HCT116 (cell line): ENCODE results near the gene XPNPEP1. TPM values are rescaled to one million over a fixed set of nuclear protein-coding genes. Genes with fewer than 3 reads are reported as not detected.

Experiments
- ATAC-seq: fragments of 200-7000 bp; cut with Tn5 transposase; 2 replicates; pipeline ENCODE4 v1.9.1; 2020; ENCODE audit warnings: mild to moderate bottlenecking, moderate library complexity
- BruUV-seq: library from RNA; stranded (reverse); fragments of 400-500 nt; replicated peaks from 2 replicates; lab custom pipeline; 2021; lab: Mats Ljungman, UMichigan
- CTCF ChIA-PET: fragments of 300-600 bp; sonication (Branson Sonifier 250); formaldehyde crosslinking; loops from one replicate; lab custom pipeline; 2021; ENCODE audit warnings: antibody characterized with exemption; lab: Charles Lee
- POLR2A ChIA-PET: fragments of 300-600, 350-600 bp; sonication (Branson Sonifier 250); formaldehyde crosslinking; loops from one replicate; lab custom pipeline; 2021; ENCODE audit warnings: antibody characterized with exemption; lab: Charles Lee
- RAD21 ChIA-PET, 2 experiments: fragments of 300-600 bp; sonication (Branson Sonifier 250); formaldehyde crosslinking; loops; one replicate each; lab custom pipeline; 2023; ENCODE audit warnings: low total read pairs in 2 of 2; ENCODE audit not compliant: uncharacterized antibody in 2 of 2, unreplicated experiment in 2 of 2, low non-redundant PET in 1 of 2; lab: Charles Lee
- DNase-seq: peaks from one replicate; pipeline ENCODE4 v3.0.0-alpha.2; 2010; ENCODE audit warnings: low read depth, low spot score
- H2AFZ ChIP-seq: fragments of 200-600 bp; shearing (Covaris generic), sonication (generic); 2 replicates; pipeline ENCODE4 v1.6.1; 2017; ENCODE audit warnings: low read depth, mixed run types, mixed read lengths, antibody characterized with exemption, low read length; ENCODE audit not compliant: poor library complexity, severe bottlenecking
- H3K27ac ChIP-seq: 2 replicates; pipeline ENCODE4 v1.5.1; 2012; ENCODE audit warnings: low read depth, low read length
- H3K27me3 ChIP-seq: fragments of 200-600 bp; sonication (generic); 2 replicates; pipeline ENCODE4 v1.6.1; 2016; ENCODE audit warnings: mixed run types, low read length, mixed read lengths; ENCODE audit not compliant: insufficient read depth
- H3K36me3 ChIP-seq, 2 experiments: fragments of 200-500 bp in 1 of 2; fragments of 200-600 bp in 1 of 2; sonication (Bioruptor generic) in 1 of 2; sonication (generic) in 1 of 2; 2 replicates each; pipeline versions ENCODE4 v1.5.1 to v1.6.1; 2014 to 2016; ENCODE audit warnings: low read length in 2 of 2, inconsistent platforms in 1 of 2, mixed read lengths in 1 of 2, mixed run types in 1 of 2; ENCODE audit not compliant: insufficient read depth in 2 of 2, control insufficient read depth in 1 of 2
- H3K4me1 ChIP-seq, 2 experiments: fragments of 200-600 bp in 1 of 2; sonication (generic) in 1 of 2; 2 replicates each; pipeline versions ENCODE4 v1.5.1 to v1.6.1; 2012 to 2017; ENCODE audit warnings: low read length in 2 of 2, inconsistent platforms in 1 of 2, mild to moderate bottlenecking in 1 of 2, mixed read lengths in 1 of 2, mixed run types in 1 of 2, moderate library complexity in 1 of 2; ENCODE audit not compliant: insufficient read depth in 2 of 2, control insufficient read depth in 1 of 2
- H3K4me2 ChIP-seq: fragments of 200-600 bp; sonication (generic); 2 replicates; pipeline ENCODE4 v1.6.1; 2017; ENCODE audit warnings: mixed run types, low read length, mixed read lengths
- H3K4me3 ChIP-seq, 2 experiments: fragments of 200-600 bp in 1 of 2; sonication (generic) in 1 of 2; replicated peaks in 1 of 2; 2 replicates each; pipeline ENCODE4 v1.5.1; 2011 to 2016; ENCODE audit warnings: low read length in 2 of 2, control low read depth in 1 of 2, low read depth in 1 of 2, mild to moderate bottlenecking in 1 of 2, mixed read lengths in 1 of 2, mixed run types in 1 of 2
- H3K79me2 ChIP-seq: fragments of 200-600 bp; sonication (generic); 2 replicates; pipeline ENCODE4 v1.6.1; 2017; ENCODE audit warnings: mild to moderate bottlenecking, mixed run types, low read length, moderate library complexity, mixed read lengths; ENCODE audit not compliant: insufficient read depth
- H3K9ac ChIP-seq: fragments of 200-600 bp; sonication (generic); 2 replicates; pipeline ENCODE4 v1.6.1; 2016; ENCODE audit warnings: low read length, mixed read lengths
- H3K9me2 ChIP-seq: fragments of 200-600 bp; sonication (generic), shearing (Covaris generic); 2 replicates; pipeline ENCODE4 v1.6.1; 2017; ENCODE audit warnings: mixed run types, mild to moderate bottlenecking, moderate library complexity; ENCODE audit not compliant: insufficient read depth
- H3K9me3 ChIP-seq, 2 experiments: fragments of 200-500 bp in 1 of 2; fragments of 200-600 bp in 1 of 2; sonication (Bioruptor generic) in 1 of 2; sonication (generic) in 1 of 2; 2 replicates each; pipeline ENCODE4 v1.6.1; 2014 to 2017; ENCODE audit warnings: low read length in 2 of 2, mixed read lengths in 2 of 2, inconsistent platforms in 1 of 2, low read depth in 1 of 2, mild to moderate bottlenecking in 1 of 2, mixed run types in 1 of 2, moderate library complexity in 1 of 2; ENCODE audit not compliant: control insufficient read depth in 1 of 2, insufficient read depth in 1 of 2
- H4K20me1 ChIP-seq: fragments of 200-600 bp; sonication (generic), shearing (Covaris generic); 2 replicates; pipeline ENCODE4 v1.6.1; 2017; ENCODE audit warnings: mixed run types, mild to moderate bottlenecking, moderate library complexity; ENCODE audit not compliant: insufficient read depth
- CBX3 ChIP-seq: IDR thresholded peaks from 2 replicates; pipeline ENCODE4 v1.6.1; 2012; ENCODE audit warnings: low read depth
- CEBPB ChIP-seq: IDR thresholded peaks from 2 replicates; pipeline ENCODE4 v1.6.1; 2012; ENCODE audit warnings: low read depth
- EGR1 ChIP-seq: IDR thresholded peaks from 2 replicates; pipeline ENCODE4 v1.6.1; 2012; ENCODE audit warnings: low read depth
- ELF1 ChIP-seq: IDR thresholded peaks from 2 replicates; pipeline ENCODE4 v1.6.1; 2012; ENCODE audit warnings: low read depth, borderline replicate concordance
- EZH2phosphoT487 ChIP-seq: fragments of 200-600 bp; IDR thresholded peaks from 2 replicates; pipeline ENCODE4 v1.6.1; 2018; ENCODE audit warnings: antibody characterized with exemption, borderline replicate concordance
- FOSL1 ChIP-seq: IDR thresholded peaks from 2 replicates; pipeline ENCODE4 v1.6.1; 2012; ENCODE audit warnings: low read depth
- JUND ChIP-seq: IDR thresholded peaks from 2 replicates; pipeline ENCODE4 v1.6.1; 2012
- POLR2A ChIP-seq: IDR thresholded peaks from 2 replicates; pipeline ENCODE4 v1.7.0; 2011; ENCODE audit warnings: borderline replicate concordance; ENCODE audit not compliant: insufficient read depth, insufficient read length; ENCODE audit errors: extremely low read depth
- POLR2AphosphoS5 ChIP-seq: IDR thresholded peaks from 2 replicates; pipeline ENCODE4 v1.6.1; 2011; ENCODE audit warnings: mild to moderate bottlenecking, low read depth, low read length, moderate library complexity
- RAD21 ChIP-seq: IDR thresholded peaks from 2 replicates; pipeline ENCODE4 v1.6.1; 2012; ENCODE audit warnings: low read depth, mild to moderate bottlenecking
- REST ChIP-seq: IDR thresholded peaks from 2 replicates; pipeline ENCODE4 v1.6.1; 2012; ENCODE audit warnings: low read depth
- SIN3A ChIP-seq: IDR thresholded peaks from 2 replicates; pipeline ENCODE4 v1.6.1; 2012; ENCODE audit warnings: low read depth
- SP1 ChIP-seq: IDR thresholded peaks from 2 replicates; pipeline ENCODE4 v1.6.1; 2012; ENCODE audit warnings: low read depth
- SRF ChIP-seq: IDR thresholded peaks from 2 replicates; pipeline ENCODE4 v1.6.1; 2012; ENCODE audit warnings: low read depth
- TCF7L2 ChIP-seq: IDR thresholded peaks from 2 replicates; pipeline ENCODE4 v1.7.0; 2011; ENCODE audit warnings: borderline replicate concordance, inconsistent platforms; ENCODE audit not compliant: insufficient read depth, insufficient read length; ENCODE audit errors: extremely low read depth
- YY1 ChIP-seq: IDR thresholded peaks from 2 replicates; pipeline ENCODE4 v1.6.1; 2011; ENCODE audit warnings: low read length, low read depth, moderate library complexity, mild to moderate bottlenecking; ENCODE audit not compliant: insufficient replicate concordance; ENCODE audit errors: extremely low read depth
- ZFX ChIP-seq: fragments of 450-650 bp; IDR thresholded peaks from 2 replicates; pipeline ENCODE4 v1.6.1; 2017
- ZNF274 ChIP-seq: fragments of 200-500 bp; sonication (Bioruptor generic); IDR thresholded peaks from 2 replicates; pipeline ENCODE4 v1.6.1; 2014; ENCODE audit warnings: mild to moderate bottlenecking, low read depth, low read length, inconsistent platforms
- intact Hi-C: fragments of 100-400 bp; cut with micrococcal nuclease; formaldehyde crosslinking; loops from 2 replicates; pipeline ENCODE4 v1.10.0; 2022
- total RNA-seq: library from RNA; stranded (reverse); gene quantifications from one replicate; pipeline ENCODE4 v1.2.1, GENCODE V29; 2021; ENCODE audit not compliant: unreplicated experiment
- TF ChIP-seq, protein P1 (sequence below): IDR thresholded peaks from 2 replicates; pipeline ENCODE4 v1.6.1; 2012
- TF ChIP-seq, protein P2 (sequence below): IDR thresholded peaks from 2 replicates; pipeline ENCODE4 v1.6.1; 2011; ENCODE audit warnings: mild to moderate bottlenecking, low read length, moderate library complexity; ENCODE audit not compliant: insufficient replicate concordance; ENCODE audit errors: extremely low read depth

XPNPEP1 gene
- total RNA-seq, 1 experiment from 2014 or later, result 87.3 TPM

GRCh38 chr10:109945473-109946177 is 22.3 kb upstream of the XPNPEP1 start:
- Histone ChIP-seq H3K27ac (no peak overlapping the region), H3K4me3 (no peak overlapping the region), H3K27me3 (no peaks in the 10 kb centered on the region), H3K4me2 (no peak overlapping the region), H2AFZ (no peak overlapping the region), H4K20me1 (no peaks in the 10 kb centered on the region), H3K9me2 (no peaks in the 10 kb centered on the region), H3K9ac (no peak overlapping the region), H3K4me1 (no peaks in the 10 kb centered on the region), H3K79me2 (no peaks in the 10 kb centered on the region), H3K9me3 (no peaks in the 10 kb centered on the region), H3K36me3 (no peaks in the 10 kb centered on the region)
- CTCF ChIA-PET, result interaction anchor here (1.0 kb wide), 1 partner anchor 34 kb away, joined by 3 read pairs; no protein-coding TSS in a partner anchor
- no peak for TF ChIP-seq POLR2AphosphoS5
- no peak for TF ChIP-seq SIN3A
- TF ChIP-seq ELF1, result no peak
- TF ChIP-seq YY1, result no peak
- TF ChIP-seq ZNF274, result no peak
- TF ChIP-seq CBX3, result no peak
- TF ChIP-seq EZH2phosphoT487, result no peak
- TF ChIP-seq SP1, result no peak
- no peak for TF ChIP-seq REST
- TF ChIP-seq TCF7L2, result no peak
- no peak for TF ChIP-seq JUND
- no peak for TF ChIP-seq SRF
- no peak for TF ChIP-seq RAD21
- no peak for TF ChIP-seq ZFX
- TF ChIP-seq, protein P1, sequence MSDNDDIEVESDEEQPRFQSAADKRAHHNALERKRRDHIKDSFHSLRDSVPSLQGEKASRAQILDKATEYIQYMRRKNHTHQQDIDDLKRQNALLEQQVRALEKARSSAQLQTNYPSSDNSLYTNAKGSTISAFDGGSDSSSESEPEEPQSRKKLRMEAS, result no peak
- TF ChIP-seq FOSL1, result no peak
- TF ChIP-seq EGR1, result no peak
- no peak for TF ChIP-seq POLR2A
- no peak for TF ChIP-seq CEBPB
- TF ChIP-seq, protein P2, sequence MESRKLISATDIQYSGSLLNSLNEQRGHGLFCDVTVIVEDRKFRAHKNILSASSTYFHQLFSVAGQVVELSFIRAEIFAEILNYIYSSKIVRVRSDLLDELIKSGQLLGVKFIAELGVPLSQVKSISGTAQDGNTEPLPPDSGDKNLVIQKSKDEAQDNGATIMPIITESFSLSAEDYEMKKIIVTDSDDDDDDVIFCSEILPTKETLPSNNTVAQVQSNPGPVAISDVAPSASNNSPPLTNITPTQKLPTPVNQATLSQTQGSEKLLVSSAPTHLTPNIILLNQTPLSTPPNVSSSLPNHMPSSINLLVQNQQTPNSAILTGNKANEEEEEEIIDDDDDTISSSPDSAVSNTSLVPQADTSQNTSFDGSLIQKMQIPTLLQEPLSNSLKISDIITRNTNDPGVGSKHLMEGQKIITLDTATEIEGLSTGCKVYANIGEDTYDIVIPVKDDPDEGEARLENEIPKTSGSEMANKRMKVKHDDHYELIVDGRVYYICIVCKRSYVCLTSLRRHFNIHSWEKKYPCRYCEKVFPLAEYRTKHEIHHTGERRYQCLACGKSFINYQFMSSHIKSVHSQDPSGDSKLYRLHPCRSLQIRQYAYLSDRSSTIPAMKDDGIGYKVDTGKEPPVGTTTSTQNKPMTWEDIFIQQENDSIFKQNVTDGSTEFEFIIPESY, result no peak
- POLR2A ChIA-PET, result no interaction called here
- DNase-seq (no peak), ATAC-seq (no peak)
- intact Hi-C loops, result no loop called here
- RAD21 ChIA-PET, result no interaction called here
- BruUV-seq, result no TSS peak
